ENCODE data around the gene STUM.

GRCh38 chr1:226526801-226527595 is 21.6 kb upstream of the STUM start:
- TF ChIP-seq GATA2 (IDR thresholded peaks at IDR 0.05; ENCODE audit: low read depth, low read length) (no peak), GATA3 (IDR thresholded peaks at IDR 0.05; ENCODE audit: low read depth, low read length) (no peak)

All from SH-SY5Y (cell line).